Measurements from ENCODE around the gene CAMSAP2.

The CAMSAP2 gene

DNA sequence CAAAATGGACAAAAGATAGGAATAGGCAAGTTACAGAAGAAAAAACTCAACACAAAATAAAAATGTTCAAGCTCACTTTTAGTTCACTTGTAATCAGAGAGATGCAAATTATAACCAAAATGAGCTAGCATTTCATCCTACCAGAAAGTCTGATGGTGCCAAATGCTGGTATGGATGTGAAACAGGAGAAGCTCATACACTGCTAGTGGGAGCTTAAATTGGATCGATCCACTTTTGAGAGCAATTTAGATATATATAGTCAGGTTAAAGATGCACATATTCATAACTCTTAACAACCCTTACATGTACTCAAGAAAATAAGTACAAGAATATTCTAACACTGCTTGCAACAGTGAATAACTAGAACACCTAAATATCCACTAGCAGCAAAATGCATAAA, 18.5 kb upstream of the CAMSAP2 start:
- Histone ChIP-seq H3K4me3 (IDR thresholded peaks at IDR 0.05; ENCODE audit: insufficient read depth, low read depth, low read length) (no peak overlapping the region), H3K36me3 (ENCODE audit: insufficient read depth) (no peaks in the 10 kb centered on the region), H3K79me2 (ENCODE audit: insufficient read depth, low read depth) (no peaks in the 10 kb centered on the region), H3K9ac (no peak overlapping the region), H3K27ac (no peak overlapping the region), H4K20me1 (ENCODE audit: insufficient read depth) (no peaks in the 10 kb centered on the region), H3K4me1 (ENCODE audit: low read depth, poor library complexity, severe bottlenecking) (no peaks in the 10 kb centered on the region), H2AFZ (ENCODE audit: low read depth) (no peak overlapping the region), H3K4me2 (no peak overlapping the region), H3K27me3 (ENCODE audit: insufficient read depth, low read depth) (no peaks in the 10 kb centered on the region)
- TF ChIP-seq CTCF (conservative IDR thresholded peaks at IDR 0.05; ENCODE audit: low read depth, low read length) = no peak

DNA sequence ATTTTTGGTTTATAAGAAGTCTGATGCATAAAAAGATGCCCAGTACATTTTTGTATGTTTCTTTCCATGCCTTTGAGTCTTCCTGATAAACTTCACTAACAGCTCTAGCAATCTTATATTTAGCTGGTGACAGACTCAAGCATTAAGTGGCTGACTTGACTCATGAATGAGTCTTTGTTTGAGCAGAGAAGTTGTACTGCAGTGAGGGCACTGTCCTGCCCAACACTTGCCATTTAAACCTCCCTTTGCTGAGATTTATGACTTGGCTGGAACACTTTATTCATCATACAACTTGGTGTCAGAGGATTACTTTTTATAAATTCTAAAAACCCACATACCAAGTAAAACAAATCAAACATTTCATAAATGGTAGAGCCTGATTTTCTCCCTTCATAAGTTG, 14.6 kb upstream of the CAMSAP2 start:
- Histone ChIP-seq H3K36me3 (ENCODE audit: insufficient read depth) (no peaks in the 10 kb centered on the region), H3K79me2 (ENCODE audit: insufficient read depth, low read depth) (no peaks in the 10 kb centered on the region), H3K4me3 (IDR thresholded peaks at IDR 0.05; ENCODE audit: insufficient read depth, low read depth, low read length) (no peak overlapping the region), H3K9ac (no peak overlapping the region), H4K20me1 (ENCODE audit: insufficient read depth) (no peaks in the 10 kb centered on the region), H3K27ac (no peak overlapping the region), H2AFZ (ENCODE audit: low read depth) (no peak overlapping the region), H3K27me3 (ENCODE audit: insufficient read depth, low read depth) (no peaks in the 10 kb centered on the region), H3K4me1 (ENCODE audit: low read depth, poor library complexity, severe bottlenecking) (no peaks in the 10 kb centered on the region), H3K4me2 (no peak overlapping the region)
- no peak for TF ChIP-seq CTCF (conservative IDR thresholded peaks at IDR 0.05; ENCODE audit: low read depth, low read length)

- H3K27me3 ChIP-seq (ENCODE audit: insufficient read depth, low read depth) = no peaks in the 10 kb centered on the region
- TF ChIP-seq CTCF (conservative IDR thresholded peaks at IDR 0.05; ENCODE audit: low read depth, low read length) = no peak
- no peak overlapping the region for H3K27ac ChIP-seq
- H3K4me2 ChIP-seq = no peak overlapping the region
- H3K36me3 ChIP-seq (ENCODE audit: insufficient read depth) = no peaks in the 10 kb centered on the region
- H2AFZ ChIP-seq (ENCODE audit: low read depth) = no peak overlapping the region
- no peak overlapping the region for H3K4me3 ChIP-seq (IDR thresholded peaks at IDR 0.05; ENCODE audit: insufficient read depth, low read depth, low read length)
- H4K20me1 ChIP-seq (ENCODE audit: insufficient read depth) = no peaks in the 10 kb centered on the region
- no peak overlapping the region for H3K9ac ChIP-seq
- peaks cover 11% of the 10 kb centered on the region for H3K4me1 ChIP-seq (ENCODE audit: low read depth, poor library complexity, severe bottlenecking)
- no peaks in the 10 kb centered on the region for H3K79me2 ChIP-seq (ENCODE audit: insufficient read depth, low read depth)
Observed at GRCh38 chr1:200727257-200727656, 11.4 kb upstream of the CAMSAP2 start.

- H3K4me2 ChIP-seq = peak overlapping the region; percentile 5
- H2AFZ ChIP-seq (ENCODE audit: low read depth) = peak overlapping the region; percentile 5; the same call in 1 of the 2 replicates
- H3K27ac ChIP-seq = no peak overlapping the region
- no peak for TF ChIP-seq CTCF (conservative IDR thresholded peaks at IDR 0.05; ENCODE audit: low read depth, low read length)
- H3K36me3 ChIP-seq (ENCODE audit: insufficient read depth) = no peaks in the 10 kb centered on the region
- no peak overlapping the region for H3K4me3 ChIP-seq (IDR thresholded peaks at IDR 0.05; ENCODE audit: insufficient read depth, low read depth, low read length)
- H3K27me3 ChIP-seq (ENCODE audit: insufficient read depth, low read depth) = no peaks in the 10 kb centered on the region
- H4K20me1 ChIP-seq (ENCODE audit: insufficient read depth) = no peaks in the 10 kb centered on the region
- H3K4me1 ChIP-seq (ENCODE audit: low read depth, poor library complexity, severe bottlenecking) = peaks cover 11% of the 10 kb centered on the region
- H3K9ac ChIP-seq = no peak overlapping the region
- no peaks in the 10 kb centered on the region for H3K79me2 ChIP-seq (ENCODE audit: insufficient read depth, low read depth)
Observed at GRCh38 chr1:200729863-200730262, 8.8 kb upstream of the CAMSAP2 start.
